Spinal cord (tissue), 10 donors: ENCODE measurements around the gene SIPA1L3. TPM values are rescaled to one million over a fixed set of nuclear protein-coding genes. Genes with fewer than 3 reads are reported as not detected.

Experiments
- DNase-seq, 6 donors: peaks; one replicate each; pipeline versions ENCODE4 v3.0.0 to v3.0.0-alpha.2; 2013 to 2015; ENCODE audit warnings: low spot score in 6 of 6, low read depth in 4 of 6
- H3K27ac ChIP-seq: one replicate; pipeline ENCODE4 v1.5.1; 2013; ENCODE audit warnings: low read depth, low read length, control low read depth
- H3K27me3 ChIP-seq: one replicate; pipeline ENCODE4 v1.6.1; 2013; ENCODE audit warnings: low read length; ENCODE audit not compliant: control insufficient read depth, insufficient read depth
- H3K36me3 ChIP-seq: one replicate; pipeline ENCODE4 v1.6.1; 2013; ENCODE audit warnings: low read length; ENCODE audit not compliant: control insufficient read depth, insufficient read depth
- H3K4me1 ChIP-seq: one replicate; pipeline ENCODE4 v1.6.1; 2013; ENCODE audit warnings: low read length; ENCODE audit not compliant: control insufficient read depth, insufficient read depth
- H3K4me3 ChIP-seq: one replicate; pipeline ENCODE4 v1.5.1; 2013; ENCODE audit warnings: low read depth, low read length, control low read depth
- H3K9me3 ChIP-seq: one replicate; pipeline ENCODE4 v1.6.1; 2013; ENCODE audit warnings: low read length; ENCODE audit not compliant: control insufficient read depth, insufficient read depth
- WGBS: methylation state at CpG from one replicate; pipeline ENCODE4 v1.1.5; 2013; ENCODE audit warnings: missing lambda C conversion rate; ENCODE audit not compliant: insufficient coverage; 5-methylcytosine and 5-hydroxymethylcytosine counted together
- polyA plus RNA-seq, 2 donors: library from polyadenylated mRNA; unstranded; fragments of 120-200 nt; gene quantifications; one replicate each; pipeline ENCODE4 v1.2.1, GENCODE V29; 2013; ENCODE audit not compliant: insufficient read length in 2 of 2
- total RNA-seq, 2 donors: library from RNA; depleted of rRNA in 1 of 2; stranded (reverse); fragments of 120-200 nt in 1 of 2; fragments of >200 nt in 1 of 2; gene quantifications; one replicate each; pipeline versions ENCODE4 v1.2.3 to v1.2.4, GENCODE V29; 2013 to 2014
- donor health status: healthy.

SIPA1L3 gene
- total and polyA plus RNA-seq, 4 donors: 13.6 to 34.8 (median 21.9) TPM

- Histone ChIP-seq H3K27ac (no peak overlapping the region), H3K27me3 (no peaks in the 10 kb centered on the region), H3K4me1 (peaks cover 22% of the 10 kb centered on the region), H3K9me3 (no peaks in the 10 kb centered on the region), H3K36me3 (no peaks in the 10 kb centered on the region), H3K4me3 (no peak overlapping the region)
- no peak for DNase-seq
- WGBS: no CpG with 5 or more reads among the region's 5 CpGs
Observed at GRCh38 chr19:38247126-38247525, 340.1 kb downstream of the SIPA1L3 start.

DNA sequence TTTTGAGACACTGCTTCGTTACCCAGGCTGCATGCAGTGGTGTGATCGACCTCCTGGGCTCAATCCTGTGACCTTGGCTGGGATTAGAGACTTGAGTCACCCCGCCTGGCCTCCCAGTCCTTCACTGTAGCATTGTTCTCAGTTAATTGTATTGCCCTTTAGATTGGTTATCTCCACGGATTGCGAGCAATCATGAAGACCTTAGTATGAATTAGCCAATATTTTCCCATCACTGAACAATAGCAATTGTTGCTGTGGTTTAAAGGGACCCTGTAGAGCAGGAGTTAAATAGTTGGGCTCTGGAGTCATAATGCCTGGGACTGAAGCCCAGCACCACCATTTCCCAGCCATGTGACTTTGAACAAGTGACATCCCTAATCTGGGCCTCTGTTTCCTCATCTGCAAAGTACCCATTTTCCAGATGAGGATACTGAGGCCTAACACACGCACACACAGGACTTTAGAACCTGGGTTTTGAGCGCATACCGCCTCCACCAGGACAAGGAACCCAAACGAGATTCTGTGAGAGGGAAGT, 340.8 kb downstream of the SIPA1L3 start:
- H3K4me3 ChIP-seq: no peak overlapping the region
- 92% methylated on average over 4 of the region's 9 CpGs for WGBS
- peaks cover 29% of the 10 kb centered on the region for H3K4me1 ChIP-seq
- no peaks in the 10 kb centered on the region for H3K36me3 ChIP-seq
- H3K27me3 ChIP-seq: no peaks in the 10 kb centered on the region
- H3K9me3 ChIP-seq: no peaks in the 10 kb centered on the region
- no peak overlapping the region for H3K27ac ChIP-seq
- no peak for DNase-seq

DNA sequence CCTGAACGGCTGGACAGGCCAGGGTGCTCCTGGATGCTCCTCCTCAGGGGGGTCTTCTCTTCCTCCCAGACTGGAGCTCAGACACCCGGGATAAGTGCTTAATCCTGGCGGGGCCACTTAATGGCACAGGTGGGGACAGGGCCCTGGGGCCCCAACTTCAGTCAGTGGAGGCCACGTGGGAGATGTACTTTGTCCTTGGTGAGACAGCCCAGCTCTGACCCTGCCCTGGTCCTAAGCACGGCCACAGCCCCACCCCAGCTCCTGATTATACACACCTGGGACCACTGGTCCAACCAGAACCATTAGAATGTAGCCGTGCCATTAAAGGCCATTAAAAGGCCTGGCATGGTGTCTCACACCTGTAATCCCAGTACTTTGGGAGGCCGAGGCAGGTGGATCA, 341.4 kb downstream of the SIPA1L3 start:
- H3K27ac ChIP-seq: no peak overlapping the region
- no peaks in the 10 kb centered on the region for H3K27me3 ChIP-seq
- H3K36me3 ChIP-seq: no peaks in the 10 kb centered on the region
- H3K4me1 ChIP-seq: peaks cover 35% of the 10 kb centered on the region
- no peak overlapping the region for H3K4me3 ChIP-seq
- WGBS: 89% methylated on average over 7 of the region's 7 CpGs
- H3K9me3 ChIP-seq: no peaks in the 10 kb centered on the region
- no peak for DNase-seq

GRCh38 chr19:38250428-38250820, 343.4 kb downstream of the SIPA1L3 start:
- Histone ChIP-seq H3K9me3 (no peaks in the 10 kb centered on the region), H3K27me3 (peaks cover under 1% of the 10 kb centered on the region), H3K36me3 (no peaks in the 10 kb centered on the region), H3K4me1 (peaks cover 38% of the 10 kb centered on the region), H3K4me3 (no peak overlapping the region), H3K27ac (no peak overlapping the region)
- DNase-seq: no peak

DNA sequence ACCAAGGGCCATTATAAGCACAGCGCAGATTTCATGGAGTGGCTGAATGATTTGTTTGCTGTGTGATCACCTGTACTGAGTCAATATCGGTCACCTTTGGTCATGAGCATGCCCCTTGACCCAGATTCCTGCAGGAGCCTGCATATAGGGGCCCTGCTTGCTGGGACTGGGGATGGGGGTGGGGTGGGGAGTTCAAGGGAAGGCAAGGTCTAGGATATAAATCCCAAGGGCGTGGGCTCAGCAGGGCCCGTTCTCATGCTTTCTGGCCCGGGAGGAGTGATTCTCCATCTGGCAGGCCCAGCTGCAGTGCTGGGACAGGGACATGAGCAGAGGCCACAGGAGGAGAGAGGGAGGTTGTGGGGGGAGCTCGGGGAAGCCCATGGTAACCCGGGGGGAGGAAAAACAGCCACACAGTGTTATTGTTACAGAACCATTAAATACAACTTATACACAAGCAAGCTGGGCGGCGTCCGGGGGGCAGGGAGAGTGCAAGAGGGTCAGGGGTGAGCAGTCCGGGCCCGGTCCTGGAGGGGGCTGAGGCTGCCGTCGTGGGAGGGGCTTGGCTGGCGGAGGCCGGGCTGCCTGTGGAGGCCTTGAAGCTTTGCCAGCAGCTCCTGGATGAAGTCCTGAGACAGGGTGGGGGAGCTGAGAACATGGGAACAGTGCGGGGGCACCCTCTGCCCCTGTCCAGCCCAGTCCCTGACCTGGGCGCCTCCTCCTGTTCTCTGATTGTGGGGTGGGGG, 344.0 kb downstream of the SIPA1L3 start:
- peaks cover 6% of the 10 kb centered on the region for H3K27me3 ChIP-seq
- H3K27ac ChIP-seq: peak overlapping the region; percentile 83
- H3K4me1 ChIP-seq: peaks cover 44% of the 10 kb centered on the region
- no peaks in the 10 kb centered on the region for H3K9me3 ChIP-seq
- peak in 2 of 6 donors; percentile 49 to 78 for DNase-seq
- no peaks in the 10 kb centered on the region for H3K36me3 ChIP-seq
- 21% methylated on average over 14 of the region's 18 CpGs for WGBS
- H3K4me3 ChIP-seq: no peak overlapping the region

DNA sequence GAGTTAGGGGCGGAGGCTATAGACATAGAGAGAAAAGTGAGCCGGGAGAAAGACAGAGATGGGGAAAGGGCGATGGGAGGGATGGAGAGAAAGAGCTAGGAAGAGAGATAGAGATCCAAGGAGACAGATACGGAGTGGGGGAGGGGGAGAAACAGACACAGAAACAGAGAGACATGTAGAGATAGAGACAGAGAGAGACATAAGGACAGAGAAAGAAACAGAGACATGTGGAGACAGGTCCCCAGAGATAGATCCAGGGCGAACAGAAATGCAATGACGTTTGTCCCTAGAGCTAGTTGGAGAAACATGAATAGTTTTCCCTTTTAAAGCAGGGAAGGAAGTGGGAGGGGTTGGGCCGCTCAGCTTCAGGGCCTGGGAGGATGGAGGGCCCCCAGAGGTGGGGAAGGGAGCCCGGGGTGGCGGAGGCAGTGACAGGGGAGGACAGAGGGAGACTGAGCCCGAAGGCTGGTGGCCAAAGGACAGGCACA, 344.6 kb downstream of the SIPA1L3 start:
- peak overlapping the region; percentile 83 for H3K27ac ChIP-seq
- H3K4me1 ChIP-seq: peaks cover 48% of the 10 kb centered on the region
- H3K4me3 ChIP-seq: no peak overlapping the region
- no peaks in the 10 kb centered on the region for H3K9me3 ChIP-seq
- WGBS: 19% methylated on average over 10 of the region's 10 CpGs
- peak in 1 of 6 donors; percentile 52 for DNase-seq
- H3K27me3 ChIP-seq: peaks cover 10% of the 10 kb centered on the region
- no peaks in the 10 kb centered on the region for H3K36me3 ChIP-seq

DNA sequence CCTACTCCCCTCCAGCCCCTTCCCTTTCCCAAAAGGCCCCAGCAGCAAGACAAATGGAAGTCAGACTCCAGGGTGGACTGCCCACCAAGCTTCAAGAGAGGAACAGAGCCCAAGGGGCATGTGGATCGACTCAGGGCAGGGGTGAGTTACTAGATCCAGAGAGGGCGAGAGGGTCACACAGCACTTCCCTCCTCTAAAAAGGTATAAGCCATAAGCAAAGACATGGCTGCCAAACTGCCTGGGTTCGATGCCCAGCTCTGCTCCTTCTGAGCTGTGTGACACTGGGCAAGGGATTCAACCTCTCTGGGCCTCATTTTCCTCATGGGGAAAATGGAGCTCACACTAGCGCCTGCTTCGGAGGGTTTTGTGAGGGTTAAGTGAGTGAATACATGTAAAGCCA, 345.4 kb downstream of the SIPA1L3 start:
- WGBS: 89% methylated on average over 3 of the region's 5 CpGs
- Histone ChIP-seq H3K9me3 (no peaks in the 10 kb centered on the region), H3K27me3 (peaks cover 14% of the 10 kb centered on the region), H3K4me1 (peaks cover 52% of the 10 kb centered on the region), H3K27ac (peak overlapping the region; percentile 83), H3K4me3 (no peak overlapping the region), H3K36me3 (no peaks in the 10 kb centered on the region)
- no peak for DNase-seq

DNA sequence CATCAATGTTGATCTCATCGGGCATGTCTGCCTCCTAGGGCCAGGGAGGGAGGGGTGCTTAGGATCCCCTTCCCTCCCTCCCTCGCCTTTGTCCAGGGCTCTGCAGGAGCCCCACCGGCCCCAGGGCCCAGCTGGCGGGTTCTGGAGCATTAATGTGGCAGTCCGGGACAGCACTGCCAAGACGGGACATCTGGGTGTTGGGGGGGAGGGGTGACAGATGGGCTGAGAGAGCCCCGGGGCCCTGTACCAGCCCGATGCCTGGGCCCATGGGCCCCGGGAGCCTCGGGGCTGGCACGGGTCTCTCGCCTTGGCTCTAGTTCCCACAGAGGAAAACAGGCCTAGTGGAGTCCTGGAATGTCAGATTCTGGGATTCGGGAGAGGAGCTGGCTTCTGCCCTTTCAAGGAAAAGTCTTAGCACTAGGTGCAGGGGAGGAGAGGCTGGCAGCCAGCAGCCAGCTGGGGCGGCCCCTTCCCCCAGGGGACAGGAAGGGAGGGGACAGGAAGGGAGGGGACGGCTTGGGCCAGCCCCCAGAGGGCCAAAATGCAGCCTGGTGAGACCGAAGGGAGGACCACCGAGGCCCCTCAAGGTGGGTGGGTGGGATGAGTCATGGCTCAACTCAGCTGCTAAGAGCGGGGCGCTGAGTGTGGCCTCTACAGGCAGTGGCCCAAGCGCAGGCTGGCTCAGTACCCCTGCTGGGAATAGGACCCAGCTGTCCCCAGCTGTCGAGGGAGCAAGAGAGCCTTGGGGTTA, 346.1 kb downstream of the SIPA1L3 start:
- H3K4me1 ChIP-seq: peaks cover 52% of the 10 kb centered on the region
- peak in 2 of 6 donors; percentile 53 to 72 for DNase-seq
- peak overlapping the region; percentile 83 for H3K27ac ChIP-seq
- H3K4me3 ChIP-seq: no peak overlapping the region
- H3K36me3 ChIP-seq: no peaks in the 10 kb centered on the region
- no peaks in the 10 kb centered on the region for H3K9me3 ChIP-seq
- 25% methylated on average over 18 of the region's 21 CpGs for WGBS
- peaks cover 14% of the 10 kb centered on the region for H3K27me3 ChIP-seq

DNA sequence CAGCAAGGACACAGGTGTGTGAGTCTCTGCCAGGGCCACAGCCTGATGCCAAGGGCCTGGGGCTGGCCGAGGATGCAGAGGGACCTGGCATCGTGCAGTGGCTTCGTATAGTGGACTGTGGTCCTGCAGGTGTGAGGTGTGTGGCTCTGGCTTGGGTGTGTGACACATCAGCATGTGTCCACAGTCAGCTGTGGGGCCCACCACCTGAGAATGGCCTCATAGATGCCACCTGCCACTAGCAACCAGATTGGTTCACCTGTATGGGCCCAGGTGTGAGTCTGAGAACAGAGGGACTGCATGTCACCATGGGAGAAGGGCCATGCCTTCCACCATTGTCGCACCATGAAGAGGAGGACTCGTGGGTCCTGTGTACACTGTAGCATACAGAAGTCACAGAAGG, 346.8 kb downstream of the SIPA1L3 start:
- no peak for DNase-seq
- WGBS: 88% methylated on average over 5 of the region's 5 CpGs
- Histone ChIP-seq H3K27ac (peak overlapping the region; percentile 83), H3K36me3 (no peaks in the 10 kb centered on the region), H3K9me3 (no peaks in the 10 kb centered on the region), H3K4me1 (peaks cover 52% of the 10 kb centered on the region), H3K27me3 (peaks cover 14% of the 10 kb centered on the region), H3K4me3 (no peak overlapping the region)
